Measurements from ENCODE around the gene OVAAL.
A peak's percentile ranks its signal among the peaks of the same experiment; 100 is the strongest.

OVAAL gene

GRCh38 chr1:180560868-180561600 lies 2.3 kb downstream of the OVAAL start:
- TF ChIP-seq CTCF (IDR thresholded peaks at IDR 0.05; ENCODE audit: low read length, missing control alignments) = no peak
- H3K4me3 ChIP-seq (replicated peaks; ENCODE audit: low read depth, low read length) = no peak overlapping the region
- no peak for DNase-seq (ENCODE audit: low read depth)

GRCh38 chr1:180562640-180563025 lies 3.9 kb downstream of the OVAAL start:
- DNase-seq (ENCODE audit: low read depth) = no peak
- TF ChIP-seq CTCF (IDR thresholded peaks at IDR 0.05; ENCODE audit: low read length, missing control alignments) = no peak
- H3K4me3 ChIP-seq (replicated peaks; ENCODE audit: low read depth, low read length) = no peak overlapping the region

- peak; percentile 55 for DNase-seq (ENCODE audit: low read depth)
- no peak overlapping the region for H3K4me3 ChIP-seq (replicated peaks; ENCODE audit: low read depth, low read length)
- TF ChIP-seq CTCF (IDR thresholded peaks at IDR 0.05; ENCODE audit: low read length, missing control alignments) = no peak
Observed at GRCh38 chr1:180563026-180563827, 4.5 kb downstream of the OVAAL start.

GRCh38 chr1:180565121-180565871 lies 6.5 kb downstream of the OVAAL start:
- TF ChIP-seq CTCF (IDR thresholded peaks at IDR 0.05; ENCODE audit: low read length, missing control alignments) = no peak
- DNase-seq (ENCODE audit: low read depth) = no peak
- H3K4me3 ChIP-seq (replicated peaks; ENCODE audit: low read depth, low read length) = no peak overlapping the region

- no peak overlapping the region for H3K4me3 ChIP-seq (replicated peaks; ENCODE audit: low read depth, low read length)
- TF ChIP-seq CTCF (IDR thresholded peaks at IDR 0.05; ENCODE audit: low read length, missing control alignments) = no peak
- no peak for DNase-seq (ENCODE audit: low read depth)
Observed at GRCh38 chr1:180566026-180566425, 7.3 kb downstream of the OVAAL start.

GRCh38 chr1:180566495-180566894 lies 7.7 kb downstream of the OVAAL start:
- H3K4me3 ChIP-seq (replicated peaks; ENCODE audit: low read depth, low read length) = no peak overlapping the region
- no peak for DNase-seq (ENCODE audit: low read depth)
- TF ChIP-seq CTCF (IDR thresholded peaks at IDR 0.05; ENCODE audit: low read length, missing control alignments) = no peak

All from fibroblast of pulmonary artery (primary cell).